Testis (tissue), 3 donors: ENCODE data around the gene PDZD4. TPM values are rescaled to one million over a fixed set of nuclear protein-coding genes. Genes with fewer than 3 reads are reported as not detected.

Experiments
- DNase-seq: peaks from one replicate; pipeline ENCODE4 v3.0.0-alpha.2; 2019
- H3K27ac ChIP-seq, 2 donors: fragments of 200-600 bp; sonication (generic); one replicate each; pipeline ENCODE4 v1.5.1; 2019
- H3K27me3 ChIP-seq: fragments of 200-600 bp; sonication (generic); one replicate; pipeline ENCODE4 v1.5.1; 2019
- H3K36me3 ChIP-seq: fragments of 200-600 bp; sonication (generic); one replicate; pipeline ENCODE4 v1.5.1; 2017; ENCODE audit warnings: low read depth; ENCODE audit errors: missing control alignments
- H3K4me1 ChIP-seq: fragments of 200-600 bp; sonication (generic); one replicate; pipeline ENCODE4 v1.5.1; 2019
- H3K4me3 ChIP-seq, 2 donors: fragments of 200-600 bp; sonication (generic); one replicate each; pipeline ENCODE4 v1.5.1; 2017 to 2019
- H3K9me3 ChIP-seq: fragments of 200-600 bp; sonication (generic); one replicate; pipeline ENCODE4 v1.5.1; 2017
- POLR2A ChIP-seq: fragments of 450-650 bp; IDR thresholded peaks from one replicate; pipeline ENCODE4 v1.6.1; 2017; ENCODE audit warnings: antibody characterized with exemption, mild to moderate bottlenecking, moderate library complexity
- WGBS, 2 donors: methylation state at CpG; one replicate each; pipeline ENCODE4 v1.1.5; 2018; 5-methylcytosine and 5-hydroxymethylcytosine counted together
- intact Hi-C: fragments of 100-400 bp; cut with DNase I; formaldehyde crosslinking; loops from one replicate; pipeline ENCODE4 v1.15.1; 2023; ENCODE audit warnings: low total_unique reads
- polyA plus RNA-seq: library from polyadenylated mRNA; stranded (reverse); fragments of 350-450 nt; fragmentation: Illumina TruSeq; extraction: RNeasy Lipid Tissue Mini Kit (QIAGEN cat#74804); gene quantifications from one replicate; pipeline ENCODE4 v1.2.3, GENCODE V29; 2014; ENCODE audit warnings: low read depth, low replicate concordance; ENCODE audit not compliant: insufficient read depth
- total RNA-seq, 2 donors: library from RNA; depleted of rRNA; stranded (reverse); fragments of >200 nt; gene quantifications; one replicate each; pipeline ENCODE4 v1.2.3, GENCODE V29; 2016
- TF ChIP-seq, protein P1 (sequence below), 3 experiments: fragments of 450-650 bp in 2 of 3; fragments of 200-600 bp in 1 of 3; sonication (generic) in 1 of 3; IDR thresholded peaks; one replicate each; pipeline ENCODE4 v1.5.1; 2016 to 2019; ENCODE audit warnings: antibody characterized with exemption in 3 of 3, mild to moderate bottlenecking in 2 of 3, moderate library complexity in 1 of 3

PDZD4 gene
- total and polyA plus RNA-seq, 3 donors from 2014 or later = 11.2 to 17.2 (median 13.5) TPM

- intact Hi-C loops = no loop called here
- no peaks in the 10 kb centered on the region for H3K9me3 ChIP-seq
- TF ChIP-seq, protein P1, sequence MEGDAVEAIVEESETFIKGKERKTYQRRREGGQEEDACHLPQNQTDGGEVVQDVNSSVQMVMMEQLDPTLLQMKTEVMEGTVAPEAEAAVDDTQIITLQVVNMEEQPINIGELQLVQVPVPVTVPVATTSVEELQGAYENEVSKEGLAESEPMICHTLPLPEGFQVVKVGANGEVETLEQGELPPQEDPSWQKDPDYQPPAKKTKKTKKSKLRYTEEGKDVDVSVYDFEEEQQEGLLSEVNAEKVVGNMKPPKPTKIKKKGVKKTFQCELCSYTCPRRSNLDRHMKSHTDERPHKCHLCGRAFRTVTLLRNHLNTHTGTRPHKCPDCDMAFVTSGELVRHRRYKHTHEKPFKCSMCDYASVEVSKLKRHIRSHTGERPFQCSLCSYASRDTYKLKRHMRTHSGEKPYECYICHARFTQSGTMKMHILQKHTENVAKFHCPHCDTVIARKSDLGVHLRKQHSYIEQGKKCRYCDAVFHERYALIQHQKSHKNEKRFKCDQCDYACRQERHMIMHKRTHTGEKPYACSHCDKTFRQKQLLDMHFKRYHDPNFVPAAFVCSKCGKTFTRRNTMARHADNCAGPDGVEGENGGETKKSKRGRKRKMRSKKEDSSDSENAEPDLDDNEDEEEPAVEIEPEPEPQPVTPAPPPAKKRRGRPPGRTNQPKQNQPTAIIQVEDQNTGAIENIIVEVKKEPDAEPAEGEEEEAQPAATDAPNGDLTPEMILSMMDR (IDR thresholded peaks at IDR 0.05) = no peak
- no peak for TF ChIP-seq POLR2A
- DNase-seq = no peak
- no peaks in the 10 kb centered on the region for H3K4me1 ChIP-seq
- no peaks in the 10 kb centered on the region for H3K27me3 ChIP-seq
- 88% methylated on average over 6 of the region's 16 CpGs; no CpG with 5 or more reads in 1 of the 2 donors for WGBS, 2 donors
- H3K27ac ChIP-seq = no peak overlapping the region
- no peaks in the 10 kb centered on the region for H3K36me3 ChIP-seq
- no peak overlapping the region for H3K4me3 ChIP-seq
These were observed 51.7 kb downstream of the PDZD4 start for GRCh38 chrX:153778684-153779101.

GRCh38 chrX:153778181-153778580 lies 52.2 kb downstream of the PDZD4 start:
- WGBS, 2 donors = 50 to 73% methylated on average over 2 to 17 of the region's 17 CpGs
- TF ChIP-seq, protein P1 (IDR thresholded peaks at IDR 0.05) = no peak
- TF ChIP-seq POLR2A = no peak
- Histone ChIP-seq H3K27ac (no peak overlapping the region), H3K4me3 (no peak overlapping the region), H3K27me3 (no peaks in the 10 kb centered on the region), H3K36me3 (no peaks in the 10 kb centered on the region), H3K4me1 (no peaks in the 10 kb centered on the region), H3K9me3 (no peaks in the 10 kb centered on the region)
- DNase-seq = no peak
- intact Hi-C loops = no loop called here

DNA sequence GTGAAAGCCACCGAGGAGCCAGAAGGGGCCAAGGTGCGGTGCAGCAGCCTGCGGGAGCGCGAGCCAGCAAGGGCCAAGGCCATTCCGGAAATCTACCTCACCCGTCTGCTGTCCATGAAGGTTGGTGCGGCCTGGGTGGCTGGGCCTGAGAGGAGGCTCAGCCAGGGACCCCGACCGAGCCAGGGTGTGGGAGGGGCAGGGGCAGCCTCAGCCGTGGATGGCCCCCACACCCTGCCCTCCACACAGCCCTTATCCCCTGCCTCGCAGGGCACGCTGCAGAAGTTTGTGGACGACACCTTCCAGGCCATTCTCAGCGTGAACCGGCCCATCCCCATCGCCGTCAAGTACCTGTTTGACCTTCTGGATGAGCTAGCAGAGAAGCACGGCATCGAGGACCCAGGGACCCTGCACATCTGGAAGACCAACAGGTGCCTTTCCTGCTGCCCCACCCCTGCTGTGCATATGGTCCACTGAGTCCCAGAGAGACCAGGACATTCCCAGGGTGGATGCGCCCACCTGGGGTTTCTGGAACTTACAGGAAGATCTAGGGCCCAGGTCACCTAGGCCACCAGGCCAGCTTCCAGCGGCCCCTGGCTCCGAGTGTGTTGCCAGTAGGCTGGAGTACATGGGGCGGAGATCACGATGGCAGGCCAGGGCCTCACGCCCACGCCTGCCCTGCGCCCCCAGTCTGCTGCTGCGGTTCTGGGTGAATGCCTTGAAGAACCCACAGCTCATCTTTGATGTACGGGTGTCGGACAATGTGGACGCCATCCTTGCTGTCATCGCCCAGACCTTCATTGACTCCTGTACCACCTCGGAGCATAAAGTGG lies 52.9 kb downstream of the PDZD4 start:
- WGBS, 2 donors = 94% methylated on average over 18 of the region's 34 CpGs; no CpG with 5 or more reads in 1 of the 2 donors
- no peak overlapping the region for H3K4me3 ChIP-seq
- intact Hi-C loops = no loop called here
- no peak overlapping the region for H3K27ac ChIP-seq
- TF ChIP-seq, protein P1 (IDR thresholded peaks at IDR 0.05) = no peak
- TF ChIP-seq POLR2A = no peak
- no peaks in the 10 kb centered on the region for H3K36me3 ChIP-seq
- H3K4me1 ChIP-seq = no peaks in the 10 kb centered on the region
- no peak for DNase-seq
- H3K9me3 ChIP-seq = no peaks in the 10 kb centered on the region
- no peaks in the 10 kb centered on the region for H3K27me3 ChIP-seq

- Histone ChIP-seq H3K4me3 (no peak overlapping the region), H3K36me3 (no peaks in the 10 kb centered on the region), H3K27me3 (no peaks in the 10 kb centered on the region), H3K4me1 (no peaks in the 10 kb centered on the region), H3K9me3 (no peaks in the 10 kb centered on the region), H3K27ac (no peak overlapping the region)
- TF ChIP-seq, protein P1 (IDR thresholded peaks at IDR 0.05) = no peak
- TF ChIP-seq POLR2A = no peak
- DNase-seq = no peak
- WGBS, 2 donors = 80% methylated on average over 3 of the region's 22 CpGs; no CpG with 5 or more reads in 1 of the 2 donors
- intact Hi-C loops = no loop called here
These were observed 53.7 kb downstream of the PDZD4 start for GRCh38 chrX:153776611-153777045.
